ENCODE results near the gene SPRR1A. TPM values are rescaled to one million over a fixed set of nuclear protein-coding genes. Genes with fewer than 3 reads are reported as not detected.
A peak's percentile ranks its signal among the peaks of the same experiment; 100 is the strongest.

The SPRR1A gene
- total and polyA plus RNA-seq, 4 donors: not detected

DNA sequence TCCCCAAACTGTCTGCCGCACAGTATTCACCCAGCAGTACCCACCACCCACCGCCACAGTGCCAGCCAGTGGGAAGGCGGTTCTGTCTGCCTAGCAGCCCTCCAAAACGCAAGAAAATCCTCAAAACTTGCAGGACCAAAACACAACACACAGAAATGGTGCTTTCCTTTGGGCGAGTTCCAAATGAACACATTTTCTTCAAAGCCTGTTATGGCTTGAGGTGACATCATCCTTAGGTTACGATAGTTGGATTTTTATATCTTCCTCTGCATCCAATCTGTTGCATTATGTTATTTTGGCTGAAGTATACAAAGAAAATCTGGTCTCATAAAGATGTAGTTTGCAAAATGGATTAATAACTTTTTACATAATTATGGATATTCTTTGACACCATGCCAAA is 9.3 kb downstream of the SPRR1A start:
- H3K36me3 ChIP-seq (ENCODE audit: control insufficient read depth in 4 of 4, insufficient read depth in 4 of 4, low read length in 4 of 4): no peaks in the 10 kb centered on the region
- H3K27me3 ChIP-seq (ENCODE audit: control insufficient read depth in 3 of 3, insufficient read depth in 3 of 3, low read length in 2 of 3): no peaks in the 10 kb centered on the region
- no peak overlapping the region for H3K9ac ChIP-seq (ENCODE audit: insufficient read depth in 1 of 2, low read length in 2 of 2)
- ATAC-seq (ENCODE audit: insufficient read depth, low FRiP score): no peak
- TF ChIP-seq, protein P1, sequence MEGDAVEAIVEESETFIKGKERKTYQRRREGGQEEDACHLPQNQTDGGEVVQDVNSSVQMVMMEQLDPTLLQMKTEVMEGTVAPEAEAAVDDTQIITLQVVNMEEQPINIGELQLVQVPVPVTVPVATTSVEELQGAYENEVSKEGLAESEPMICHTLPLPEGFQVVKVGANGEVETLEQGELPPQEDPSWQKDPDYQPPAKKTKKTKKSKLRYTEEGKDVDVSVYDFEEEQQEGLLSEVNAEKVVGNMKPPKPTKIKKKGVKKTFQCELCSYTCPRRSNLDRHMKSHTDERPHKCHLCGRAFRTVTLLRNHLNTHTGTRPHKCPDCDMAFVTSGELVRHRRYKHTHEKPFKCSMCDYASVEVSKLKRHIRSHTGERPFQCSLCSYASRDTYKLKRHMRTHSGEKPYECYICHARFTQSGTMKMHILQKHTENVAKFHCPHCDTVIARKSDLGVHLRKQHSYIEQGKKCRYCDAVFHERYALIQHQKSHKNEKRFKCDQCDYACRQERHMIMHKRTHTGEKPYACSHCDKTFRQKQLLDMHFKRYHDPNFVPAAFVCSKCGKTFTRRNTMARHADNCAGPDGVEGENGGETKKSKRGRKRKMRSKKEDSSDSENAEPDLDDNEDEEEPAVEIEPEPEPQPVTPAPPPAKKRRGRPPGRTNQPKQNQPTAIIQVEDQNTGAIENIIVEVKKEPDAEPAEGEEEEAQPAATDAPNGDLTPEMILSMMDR (IDR thresholded peaks at IDR 0.05; ENCODE audit: control extremely low read depth, extremely low read depth): no peak
- DNase-seq: no peak
- peaks cover 0 to 1% (median 0%) of the 10 kb centered on the region in 5 donors for H3K4me1 ChIP-seq (ENCODE audit: control insufficient read depth in 5 of 5, insufficient read depth in 5 of 5, low read length in 5 of 5)
- no peak overlapping the region for H3K27ac ChIP-seq (ENCODE audit: low read depth in 1 of 2, low read length in 1 of 2)
- 77 to 82% methylated on average over 6 of the region's 6 CpGs for WGBS, 2 donors
- H3K4me3 ChIP-seq: no peak overlapping the region
- H3K9me3 ChIP-seq (ENCODE audit: control insufficient read depth in 4 of 4, insufficient read depth in 3 of 4, low read length in 3 of 4): peaks cover 0 to 5% (median 2%) of the 10 kb centered on the region in 4 donors

DNA sequence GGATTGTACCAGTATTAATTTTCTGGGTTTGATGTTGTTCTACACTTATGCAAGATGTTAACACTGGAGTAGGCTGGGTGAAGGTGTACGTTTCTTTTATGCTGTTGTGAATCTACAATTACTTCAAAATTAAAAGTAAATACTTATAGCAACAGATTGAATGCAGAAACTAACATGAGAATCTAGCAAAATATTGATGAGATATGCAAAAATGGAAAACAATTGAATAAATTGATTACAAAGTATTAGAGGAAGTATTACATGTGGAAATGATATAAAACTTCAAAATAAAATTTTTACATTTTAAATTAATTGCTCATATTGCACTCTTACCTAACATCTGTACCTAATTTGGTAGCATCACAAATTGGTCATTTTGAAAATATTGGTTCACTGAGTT is 12.0 kb downstream of the SPRR1A start:
- Histone ChIP-seq H3K4me1 (ENCODE audit: control insufficient read depth in 5 of 5, insufficient read depth in 5 of 5, low read length in 5 of 5) (peaks cover 0 to 1% (median 0%) of the 10 kb centered on the region in 5 donors), H3K36me3 (ENCODE audit: control insufficient read depth in 4 of 4, insufficient read depth in 4 of 4, low read length in 4 of 4) (no peaks in the 10 kb centered on the region), H3K27me3 (ENCODE audit: control insufficient read depth in 3 of 3, insufficient read depth in 3 of 3, low read length in 2 of 3) (no peaks in the 10 kb centered on the region), H3K4me3 (no peak overlapping the region), H3K9me3 (ENCODE audit: control insufficient read depth in 4 of 4, insufficient read depth in 3 of 4, low read length in 3 of 4) (peaks cover 0 to 5% (median 2%) of the 10 kb centered on the region in 4 donors), H3K9ac (ENCODE audit: insufficient read depth in 1 of 2, low read length in 2 of 2) (no peak overlapping the region), H3K27ac (ENCODE audit: low read depth in 1 of 2, low read length in 1 of 2) (no peak overlapping the region)
- TF ChIP-seq, protein P1 (IDR thresholded peaks at IDR 0.05; ENCODE audit: control extremely low read depth, extremely low read depth): no peak
- no peak for ATAC-seq (ENCODE audit: insufficient read depth, low FRiP score)
- DNase-seq: no peak
- WGBS, 2 donors: 2 to 42% methylated on average over 1 of the region's 1 CpG

DNA sequence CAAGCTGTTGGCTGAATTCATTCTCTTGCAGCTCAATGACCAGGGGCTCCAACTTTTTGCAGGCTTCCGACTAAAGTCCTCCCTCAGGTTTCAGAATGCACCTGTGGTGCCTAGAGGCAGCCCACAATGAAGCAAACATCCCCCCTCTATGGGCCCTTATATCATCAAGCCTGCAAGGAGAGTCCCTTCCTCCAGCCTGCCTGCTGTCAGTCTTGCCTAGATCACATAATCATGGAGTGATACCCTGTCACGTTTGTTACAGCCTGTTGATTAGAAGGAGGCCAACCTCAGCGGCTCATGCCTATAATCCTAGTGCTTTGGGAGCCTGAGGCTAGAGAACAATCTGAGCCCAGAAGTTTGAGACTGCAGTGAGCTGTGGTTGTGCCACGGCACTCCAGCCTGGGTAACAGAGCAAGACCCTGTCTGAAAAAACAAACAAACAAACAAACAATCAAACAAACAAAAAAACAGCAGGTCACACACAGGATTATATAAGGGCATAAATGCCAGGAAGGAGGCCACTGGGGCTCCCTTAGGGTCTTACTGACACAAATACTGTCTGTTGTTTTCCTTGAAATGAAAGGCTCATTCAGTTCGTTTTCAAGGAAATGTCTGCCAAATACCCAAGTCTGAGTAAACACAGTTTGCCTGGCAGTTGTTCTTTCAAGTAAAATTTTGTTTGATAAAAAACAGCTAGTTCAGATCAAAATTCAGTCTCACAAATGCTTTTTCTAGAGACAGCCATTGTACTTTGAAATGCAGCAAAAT is 12.9 kb downstream of the SPRR1A start:
- peaks cover 0 to 1% (median 0%) of the 10 kb centered on the region in 5 donors for H3K4me1 ChIP-seq (ENCODE audit: control insufficient read depth in 5 of 5, insufficient read depth in 5 of 5, low read length in 5 of 5)
- H3K36me3 ChIP-seq (ENCODE audit: control insufficient read depth in 4 of 4, insufficient read depth in 4 of 4, low read length in 4 of 4): no peaks in the 10 kb centered on the region
- H3K9ac ChIP-seq (ENCODE audit: insufficient read depth in 1 of 2, low read length in 2 of 2): no peak overlapping the region
- peak in 2 of 3 donors; percentile 4 to 15 for DNase-seq
- no peaks in the 10 kb centered on the region for H3K27me3 ChIP-seq (ENCODE audit: control insufficient read depth in 3 of 3, insufficient read depth in 3 of 3, low read length in 2 of 3)
- ATAC-seq (ENCODE audit: insufficient read depth, low FRiP score): no peak
- peaks cover 0 to 5% (median 2%) of the 10 kb centered on the region in 4 donors for H3K9me3 ChIP-seq (ENCODE audit: control insufficient read depth in 4 of 4, insufficient read depth in 3 of 4, low read length in 3 of 4)
- H3K27ac ChIP-seq (ENCODE audit: low read depth in 1 of 2, low read length in 1 of 2): no peak overlapping the region
- 23 to 29% methylated on average over 5 of the region's 5 CpGs for WGBS, 2 donors
- TF ChIP-seq, protein P1 (IDR thresholded peaks at IDR 0.05; ENCODE audit: control extremely low read depth, extremely low read depth): no peak
- no peak overlapping the region for H3K4me3 ChIP-seq

All from lung (tissue), 12 donors.